Mammary epithelial cell (primary cell): ENCODE data around the gene FANCC.
"Not testable (repeated sequence)": the region's sequence is repeated elsewhere in the genome, so short reads cannot be mapped to it uniquely, and the experiment has no call there.

Experiments used
- EZH2 ChIP-seq: IDR thresholded peaks from 2 replicates; pipeline ENCODE4 v1.6.1; 2012; ENCODE audit warnings: low read length, inconsistent platforms, borderline replicate concordance
- TF ChIP-seq, protein P1 (sequence below), 2 donors: IDR thresholded peaks in 1 of 2; conservative IDR thresholded peaks in 1 of 2; 2 replicates each; pipeline ENCODE4 v1.5.1; 2011 to 2012; ENCODE audit warnings: inconsistent platforms in 2 of 2, low read length in 2 of 2, mild to moderate bottlenecking in 2 of 2, control low read depth in 1 of 2, low read depth in 1 of 2; ENCODE audit not compliant: insufficient read depth in 1 of 2; ENCODE audit errors: extremely low read depth in 1 of 2

DNA sequence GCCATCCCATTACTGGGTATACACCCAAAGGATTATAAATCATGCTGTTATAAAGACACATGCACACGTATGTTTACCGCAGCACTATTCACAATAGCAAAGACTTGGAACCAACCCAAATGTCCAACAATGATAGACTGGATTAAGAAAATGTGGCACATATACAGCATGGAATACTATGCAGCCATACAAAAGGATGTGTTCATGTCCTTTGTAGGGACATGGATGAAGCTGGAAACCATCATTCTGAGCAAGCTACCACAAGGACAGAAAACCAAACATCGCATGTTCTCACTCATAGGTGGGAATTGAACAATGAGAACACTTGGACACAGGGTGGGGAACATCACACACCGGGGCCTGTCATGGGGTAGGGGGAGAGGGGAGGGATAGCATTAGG is 97.2 kb downstream of the FANCC start:
- TF ChIP-seq, protein P1, sequence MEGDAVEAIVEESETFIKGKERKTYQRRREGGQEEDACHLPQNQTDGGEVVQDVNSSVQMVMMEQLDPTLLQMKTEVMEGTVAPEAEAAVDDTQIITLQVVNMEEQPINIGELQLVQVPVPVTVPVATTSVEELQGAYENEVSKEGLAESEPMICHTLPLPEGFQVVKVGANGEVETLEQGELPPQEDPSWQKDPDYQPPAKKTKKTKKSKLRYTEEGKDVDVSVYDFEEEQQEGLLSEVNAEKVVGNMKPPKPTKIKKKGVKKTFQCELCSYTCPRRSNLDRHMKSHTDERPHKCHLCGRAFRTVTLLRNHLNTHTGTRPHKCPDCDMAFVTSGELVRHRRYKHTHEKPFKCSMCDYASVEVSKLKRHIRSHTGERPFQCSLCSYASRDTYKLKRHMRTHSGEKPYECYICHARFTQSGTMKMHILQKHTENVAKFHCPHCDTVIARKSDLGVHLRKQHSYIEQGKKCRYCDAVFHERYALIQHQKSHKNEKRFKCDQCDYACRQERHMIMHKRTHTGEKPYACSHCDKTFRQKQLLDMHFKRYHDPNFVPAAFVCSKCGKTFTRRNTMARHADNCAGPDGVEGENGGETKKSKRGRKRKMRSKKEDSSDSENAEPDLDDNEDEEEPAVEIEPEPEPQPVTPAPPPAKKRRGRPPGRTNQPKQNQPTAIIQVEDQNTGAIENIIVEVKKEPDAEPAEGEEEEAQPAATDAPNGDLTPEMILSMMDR (conservative IDR thresholded peaks at IDR 0.05 in 1 of 2, IDR thresholded peaks at IDR 0.05 in 1 of 2; ENCODE audit: extremely low read depth in 1 of 2, insufficient read depth in 1 of 2, low read depth in 1 of 2, low read length in 2 of 2), result not testable (repeated sequence)
- not testable (repeated sequence) for TF ChIP-seq EZH2
